Measurements from ENCODE around the gene TPST2. TPM values are rescaled to one million over a fixed set of nuclear protein-coding genes. Genes with fewer than 3 reads are reported as not detected.

TPST2 gene
- total RNA-seq, 1 experiment from 2014 or later: 7.0 TPM

- intact Hi-C loops (cut with micrococcal nuclease): no loop called here
- Mint-ChIP-seq H3K9me3 (ENCODE audit: unreplicated experiment) (no peaks in the 10 kb centered on the region), H3K4me3 (ENCODE audit: unreplicated experiment) (no peak overlapping the region), H3K27me3 (ENCODE audit: insufficient read depth, unreplicated experiment) (no peaks in the 10 kb centered on the region), H3K4me1 (ENCODE audit: insufficient read depth, unreplicated experiment) (peaks cover 5% of the 10 kb centered on the region), H3K27ac (ENCODE audit: low read depth, unreplicated experiment) (no peak overlapping the region), H3K36me3 (ENCODE audit: insufficient read depth, unreplicated experiment) (peaks cover 6% of the 10 kb centered on the region)
- CTCF ChIA-PET: no interaction called here
- no peak for DNase-seq (ENCODE audit: unreplicated experiment)
- BruUV-seq (replicated peaks): no TSS peak
- no peak for TF ChIP-seq CTCF (IDR thresholded peaks at IDR 0.05; ENCODE audit: unreplicated experiment)
- POLR2A ChIA-PET: interaction anchor here (0.7 kb wide), 1 partner anchor 22 kb away, joined by 3 read pairs; no protein-coding TSS in a partner anchor
Measured at GRCh38 chr22:26570115-26570514, 19.8 kb downstream of the TPST2 start.

- BruUV-seq (replicated peaks): no TSS peak
- TF ChIP-seq CTCF (IDR thresholded peaks at IDR 0.05; ENCODE audit: unreplicated experiment): no peak
- ChIA-PET POLR2A (no interaction called here), CTCF (no interaction called here)
- Mint-ChIP-seq H3K27ac (ENCODE audit: low read depth, unreplicated experiment) (no peak overlapping the region), H3K27me3 (ENCODE audit: insufficient read depth, unreplicated experiment) (no peaks in the 10 kb centered on the region), H3K4me1 (ENCODE audit: insufficient read depth, unreplicated experiment) (peaks cover 5% of the 10 kb centered on the region), H3K4me3 (ENCODE audit: unreplicated experiment) (no peak overlapping the region), H3K36me3 (ENCODE audit: insufficient read depth, unreplicated experiment) (peaks cover 6% of the 10 kb centered on the region), H3K9me3 (ENCODE audit: unreplicated experiment) (no peaks in the 10 kb centered on the region)
- intact Hi-C loops (cut with micrococcal nuclease): no loop called here
- peak; percentile 61 for DNase-seq (ENCODE audit: unreplicated experiment)
Measured at GRCh38 chr22:26568207-26568706, 21.7 kb downstream of the TPST2 start.

GRCh38 chr22:26567610-26568009, 22.3 kb downstream of the TPST2 start:
- H3K27ac Mint-ChIP-seq (ENCODE audit: low read depth, unreplicated experiment): no peak overlapping the region
- no peak for DNase-seq (ENCODE audit: unreplicated experiment)
- H3K4me3 Mint-ChIP-seq (ENCODE audit: unreplicated experiment): no peak overlapping the region
- ChIA-PET CTCF (interaction anchor here (0.7 kb wide), 1 partner anchor 41 kb away, joined by 3 read pairs; no protein-coding TSS in a partner anchor), POLR2A (no interaction called here)
- no TSS peak for BruUV-seq (replicated peaks)
- TF ChIP-seq CTCF (IDR thresholded peaks at IDR 0.05; ENCODE audit: unreplicated experiment): no peak
- no peaks in the 10 kb centered on the region for H3K27me3 Mint-ChIP-seq (ENCODE audit: insufficient read depth, unreplicated experiment)
- H3K9me3 Mint-ChIP-seq (ENCODE audit: unreplicated experiment): no peaks in the 10 kb centered on the region
- H3K36me3 Mint-ChIP-seq (ENCODE audit: insufficient read depth, unreplicated experiment): no peaks in the 10 kb centered on the region
- H3K4me1 Mint-ChIP-seq (ENCODE audit: insufficient read depth, unreplicated experiment): peaks cover 5% of the 10 kb centered on the region
- intact Hi-C loops (cut with micrococcal nuclease): no loop called here

GRCh38 chr22:26566994-26567393, 22.9 kb downstream of the TPST2 start:
- intact Hi-C loops (cut with micrococcal nuclease): no loop called here
- TF ChIP-seq CTCF (IDR thresholded peaks at IDR 0.05; ENCODE audit: unreplicated experiment): no peak
- no peaks in the 10 kb centered on the region for H3K27me3 Mint-ChIP-seq (ENCODE audit: insufficient read depth, unreplicated experiment)
- peaks cover 5% of the 10 kb centered on the region for H3K4me1 Mint-ChIP-seq (ENCODE audit: insufficient read depth, unreplicated experiment)
- H3K36me3 Mint-ChIP-seq (ENCODE audit: insufficient read depth, unreplicated experiment): no peaks in the 10 kb centered on the region
- H3K9me3 Mint-ChIP-seq (ENCODE audit: unreplicated experiment): no peaks in the 10 kb centered on the region
- H3K27ac Mint-ChIP-seq (ENCODE audit: low read depth, unreplicated experiment): no peak overlapping the region
- POLR2A ChIA-PET: no interaction called here
- CTCF ChIA-PET: interaction anchor here (0.7 kb wide), 1 partner anchor 42 kb away, joined by 3 read pairs; no protein-coding TSS in a partner anchor
- DNase-seq (ENCODE audit: unreplicated experiment): no peak
- no TSS peak for BruUV-seq (replicated peaks)
- no peak overlapping the region for H3K4me3 Mint-ChIP-seq (ENCODE audit: unreplicated experiment)
